Gastroesophageal sphincter (tissue), 4 donors: Measurements from ENCODE around the gene TRIM52. TPM values are rescaled to one million over a fixed set of nuclear protein-coding genes. Genes with fewer than 3 reads are reported as not detected.

Experiments used
- ATAC-seq: fragments of 150-250 bp; one replicate; pipeline ENCODE4 v1.9.1; 2016; ENCODE audit warnings: mild to moderate bottlenecking, moderate library complexity
- H3K27ac ChIP-seq, 4 donors: fragments of 200-600 bp; sonication (generic) in 3 of 4; 1 replicate in 3 of 4; 2 replicates in 1 of 4; pipeline ENCODE4 v1.5.1; 2016 to 2019
- H3K27me3 ChIP-seq: fragments of 200-600 bp; sonication (generic); one replicate; pipeline ENCODE4 v1.5.1; 2019
- H3K36me3 ChIP-seq, 2 donors: fragments of 200-600 bp; sonication (generic); one replicate each; pipeline ENCODE4 v1.5.1; 2019; ENCODE audit warnings: control low read depth in 1 of 2
- H3K4me1 ChIP-seq, 3 donors: fragments of 200-600 bp; sonication (generic); 1 replicate in 2 of 3; 2 replicates in 1 of 3; pipeline ENCODE4 v1.5.1; 2016 to 2019; ENCODE audit warnings: control low read depth in 2 of 3
- H3K4me3 ChIP-seq, 2 donors: fragments of 200-600 bp; sonication (generic); one replicate each; pipeline ENCODE4 v1.5.1; 2019; ENCODE audit warnings: mild to moderate bottlenecking in 1 of 2, moderate library complexity in 1 of 2
- H3K9me3 ChIP-seq, 3 donors: fragments of 200-600 bp; sonication (generic); one replicate each; pipeline ENCODE4 v1.5.1; 2017 to 2019; ENCODE audit warnings: control low read depth in 2 of 3
- EP300 ChIP-seq: sonication (generic); formaldehyde crosslinking; IDR thresholded peaks from one replicate; pipeline ENCODE4 v1.6.1; 2017; ENCODE audit warnings: antibody characterized with exemption, mild to moderate bottlenecking
- POLR2A ChIP-seq, 2 donors: fragments of 450-650 bp; IDR thresholded peaks; one replicate each; pipeline ENCODE4 v1.6.1; 2017; ENCODE audit warnings: antibody characterized with exemption in 2 of 2, mild to moderate bottlenecking in 2 of 2, moderate library complexity in 1 of 2
- POLR2AphosphoS5 ChIP-seq: sonication (generic); formaldehyde crosslinking; IDR thresholded peaks from one replicate; pipeline ENCODE4 v1.6.1; 2017; ENCODE audit warnings: antibody characterized with exemption
- WGBS, 2 donors: methylation state at CpG; one replicate each; pipeline ENCODE4 v1.1.5; 2018; ENCODE audit warnings: low coverage in 1 of 2; 5-methylcytosine and 5-hydroxymethylcytosine counted together
- total RNA-seq, 4 donors: library from RNA; depleted of rRNA; stranded (reverse); fragments of >200 nt; gene quantifications; one replicate each; pipeline ENCODE4 v1.1.0, GENCODE V29; 2016
- TF ChIP-seq, protein P1 (sequence below), 4 experiments: fragments of 200-600 bp in 2 of 4; fragments of 450-650 bp in 2 of 4; sonication (generic) in 1 of 4; IDR thresholded peaks; one replicate each; pipeline ENCODE4 v1.5.1; 2017 to 2019; ENCODE audit warnings: antibody characterized with exemption in 4 of 4, mild to moderate bottlenecking in 2 of 4, moderate library complexity in 2 of 4

The TRIM52 gene
- total RNA-seq, 4 donors from 2014 or later = 15.9 to 34.7 (median 22.2) TPM

DNA sequence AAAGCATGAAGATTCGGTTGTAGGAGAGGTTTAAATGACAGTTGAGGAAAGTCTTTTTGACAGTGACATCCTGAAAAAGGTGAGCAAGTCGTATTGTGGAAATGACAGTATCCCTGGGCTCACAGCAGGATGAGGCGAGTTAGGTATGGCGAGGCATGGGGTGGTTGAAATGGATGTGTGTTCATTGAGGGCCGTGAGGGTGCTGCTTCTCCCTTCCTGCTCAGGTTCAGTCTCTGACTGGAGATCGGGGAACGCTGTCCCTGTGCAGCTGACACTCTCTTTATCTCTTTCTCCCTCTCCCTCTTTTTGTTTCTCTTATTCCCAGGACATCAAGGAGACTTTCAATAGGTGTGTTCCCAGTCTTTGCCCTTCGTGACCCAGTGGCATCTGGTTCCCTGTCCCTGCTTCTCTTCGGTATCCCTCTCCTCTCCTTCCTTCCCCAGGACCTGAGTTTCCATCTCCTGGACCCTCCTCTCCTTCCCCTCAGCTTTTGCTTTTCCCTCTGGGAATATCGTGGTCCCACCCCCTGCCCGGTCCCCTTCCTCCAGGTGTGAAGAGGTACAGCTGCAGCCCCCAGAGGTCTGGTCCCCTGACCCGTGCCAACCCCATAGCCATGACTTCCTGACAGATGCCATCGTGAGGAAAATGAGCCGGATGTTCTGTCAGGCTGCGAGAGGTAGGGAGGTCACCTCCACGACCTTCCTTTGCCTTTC lies 27.7 kb downstream of the TRIM52 start:
- 61 to 85% methylated on average over 6 to 9 of the region's 16 CpGs for whole genome bisulfite sequencing, 2 donors
- peak overlapping the region in 1 of 4 donors; percentile 27 for H3K27ac ChIP-seq
- H3K36me3 ChIP-seq = peaks cover 0 to 84% of the 10 kb centered on the region in 2 donors
- ATAC-seq = no peak
- H3K27me3 ChIP-seq = no peaks in the 10 kb centered on the region
- H3K4me1 ChIP-seq = peaks cover 0 to 6% (median 0%) of the 10 kb centered on the region in 3 donors
- H3K9me3 ChIP-seq = no peaks in the 10 kb centered on the region
- no peak overlapping the region for H3K4me3 ChIP-seq
- TF ChIP-seq, protein P1, sequence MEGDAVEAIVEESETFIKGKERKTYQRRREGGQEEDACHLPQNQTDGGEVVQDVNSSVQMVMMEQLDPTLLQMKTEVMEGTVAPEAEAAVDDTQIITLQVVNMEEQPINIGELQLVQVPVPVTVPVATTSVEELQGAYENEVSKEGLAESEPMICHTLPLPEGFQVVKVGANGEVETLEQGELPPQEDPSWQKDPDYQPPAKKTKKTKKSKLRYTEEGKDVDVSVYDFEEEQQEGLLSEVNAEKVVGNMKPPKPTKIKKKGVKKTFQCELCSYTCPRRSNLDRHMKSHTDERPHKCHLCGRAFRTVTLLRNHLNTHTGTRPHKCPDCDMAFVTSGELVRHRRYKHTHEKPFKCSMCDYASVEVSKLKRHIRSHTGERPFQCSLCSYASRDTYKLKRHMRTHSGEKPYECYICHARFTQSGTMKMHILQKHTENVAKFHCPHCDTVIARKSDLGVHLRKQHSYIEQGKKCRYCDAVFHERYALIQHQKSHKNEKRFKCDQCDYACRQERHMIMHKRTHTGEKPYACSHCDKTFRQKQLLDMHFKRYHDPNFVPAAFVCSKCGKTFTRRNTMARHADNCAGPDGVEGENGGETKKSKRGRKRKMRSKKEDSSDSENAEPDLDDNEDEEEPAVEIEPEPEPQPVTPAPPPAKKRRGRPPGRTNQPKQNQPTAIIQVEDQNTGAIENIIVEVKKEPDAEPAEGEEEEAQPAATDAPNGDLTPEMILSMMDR (IDR thresholded peaks at IDR 0.05) = no peak
- TF ChIP-seq POLR2AphosphoS5 (no peak), POLR2A (IDR thresholded peaks at IDR 0.05) (no peak)

DNA sequence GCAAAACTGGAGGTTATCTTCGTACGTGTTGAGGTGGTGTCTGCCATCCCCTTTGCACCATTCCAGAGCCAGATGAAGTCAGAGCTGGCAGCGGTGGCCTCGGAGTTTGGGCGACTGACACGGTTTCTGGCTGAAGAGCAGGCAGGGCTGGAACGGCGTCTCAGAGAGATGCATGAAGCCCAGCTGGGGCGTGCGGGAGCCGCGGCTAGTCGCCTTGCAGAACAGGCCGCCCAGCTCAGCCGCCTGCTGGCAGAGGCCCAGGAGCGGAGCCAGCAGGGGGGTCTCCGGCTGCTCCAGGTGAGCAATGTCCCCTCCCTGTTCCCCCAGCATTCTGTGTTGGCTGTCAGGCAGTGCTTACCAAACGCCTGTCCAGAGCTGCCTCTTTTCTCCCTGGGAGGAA lies 28.4 kb downstream of the TRIM52 start:
- Histone ChIP-seq H3K27ac (no peak overlapping the region), H3K27me3 (no peaks in the 10 kb centered on the region), H3K4me1 (no peaks in the 10 kb centered on the region), H3K9me3 (no peaks in the 10 kb centered on the region), H3K36me3 (peaks cover 0 to 84% of the 10 kb centered on the region in 2 donors), H3K4me3 (no peak overlapping the region)
- WGBS, 2 donors = 70% methylated on average over 3 of the region's 18 CpGs; no CpG with 5 or more reads in 1 of the 2 donors
- ATAC-seq = no peak
- no peak for TF ChIP-seq POLR2A (IDR thresholded peaks at IDR 0.05)
- no peak for TF ChIP-seq POLR2AphosphoS5
- TF ChIP-seq, protein P1 (IDR thresholded peaks at IDR 0.05) = no peak
- TF ChIP-seq EP300 = no peak

- 60% methylated on average over 1 of the region's 7 CpGs; no CpG with 5 or more reads in 1 of the 2 donors for WGBS, 2 donors
- H3K27ac ChIP-seq = no peak overlapping the region
- H3K36me3 ChIP-seq = peaks cover 0 to 80% of the 10 kb centered on the region in 2 donors
- H3K9me3 ChIP-seq = no peaks in the 10 kb centered on the region
- no peak overlapping the region for H3K4me3 ChIP-seq
- no peak for ATAC-seq
- no peaks in the 10 kb centered on the region for H3K27me3 ChIP-seq
- TF ChIP-seq POLR2A (IDR thresholded peaks at IDR 0.05) (no peak), POLR2AphosphoS5 (no peak), EP300 (no peak)
- TF ChIP-seq, protein P1 (IDR thresholded peaks at IDR 0.05) = no peak
- peaks cover 0 to 1% (median 0%) of the 10 kb centered on the region in 3 donors for H3K4me1 ChIP-seq
Observed at GRCh38 chr5:181231432-181231831, 29.5 kb downstream of the TRIM52 start.

GRCh38 chr5:181230551-181230950 lies 30.4 kb downstream of the TRIM52 start:
- no peak for TF ChIP-seq POLR2AphosphoS5
- no peak for ATAC-seq
- 71 to 83% methylated on average over 1 to 6 of the region's 6 CpGs for WGBS, 2 donors
- no peak overlapping the region for H3K27ac ChIP-seq
- peaks cover 0 to 71% of the 10 kb centered on the region in 2 donors for H3K36me3 ChIP-seq
- no peak overlapping the region for H3K4me3 ChIP-seq
- H3K4me1 ChIP-seq = peaks cover 0 to 9% (median 0%) of the 10 kb centered on the region in 3 donors
- no peaks in the 10 kb centered on the region for H3K27me3 ChIP-seq
- H3K9me3 ChIP-seq = no peaks in the 10 kb centered on the region

GRCh38 chr5:181229996-181230395 lies 30.9 kb downstream of the TRIM52 start:
- Histone ChIP-seq H3K36me3 (peaks cover 0 to 66% of the 10 kb centered on the region in 2 donors), H3K4me3 (no peak overlapping the region), H3K9me3 (no peaks in the 10 kb centered on the region), H3K4me1 (peaks cover 0 to 14% (median 0%) of the 10 kb centered on the region in 3 donors), H3K27me3 (no peaks in the 10 kb centered on the region), H3K27ac (no peak overlapping the region)
- 79 to 94% methylated on average over 2 of the region's 13 CpGs for WGBS, 2 donors
- no peak for ATAC-seq
- TF ChIP-seq, protein P1 (IDR thresholded peaks at IDR 0.05) = no peak
- TF ChIP-seq EP300 (no peak), POLR2AphosphoS5 (no peak), POLR2A (IDR thresholded peaks at IDR 0.05) (no peak)
